HG03432 (cell line): ENCODE measurements around the gene CRYZL1.
"Not testable (repeated sequence)": the region's sequence is repeated elsewhere in the genome, so short reads cannot be mapped to it uniquely, and the experiment has no call there.

Source experiments
- ATAC-seq: cut with Tn5 transposase; IDR thresholded peaks from one replicate; pipeline ENCODE4 v1.9.1; 2021; ENCODE audit warnings: mild to moderate bottlenecking, moderate library complexity; ENCODE audit not compliant: unreplicated experiment

Gene CRYZL1

GRCh38 chr21:33641352-33642026 lies at the start of gene CRYZL1:
Gene CRYZL1, minus strand, starts transcription at chr21:33641741. Its CDS starts 10,190 bp downstream, at chr21:33631551.
- ATAC-seq: peak; percentile 87

- no peak for ATAC-seq
These were observed 49.3 kb upstream of the CRYZL1 start for GRCh38 chr21:33690874-33691273.

DNA sequence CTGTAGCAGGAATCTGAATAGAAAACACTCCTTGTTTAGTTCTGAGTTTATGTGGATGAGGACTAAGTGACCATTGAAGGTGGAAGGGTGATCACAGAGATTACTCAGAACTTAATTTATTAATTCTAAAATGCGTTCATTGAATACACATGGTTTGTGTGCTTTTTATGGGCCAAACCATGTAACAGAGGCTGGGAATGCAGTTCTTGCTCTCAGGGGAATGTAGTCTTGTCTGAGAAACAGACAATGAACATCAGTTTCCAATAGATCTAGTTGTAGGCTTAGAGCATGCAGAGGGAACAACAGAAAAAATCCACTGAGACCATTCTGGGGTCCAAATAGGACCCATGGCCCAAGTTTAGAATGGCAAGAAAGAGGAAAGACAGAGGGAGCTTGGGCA lies 46.8 kb upstream of the CRYZL1 start:
- no peak for ATAC-seq

- ATAC-seq: no peak
These were observed 46.1 kb upstream of the CRYZL1 start for GRCh38 chr21:33687634-33688033.

GRCh38 chr21:33686386-33686785 lies 44.8 kb upstream of the CRYZL1 start:
- ATAC-seq: no peak

GRCh38 chr21:33685613-33686197 lies 44.2 kb upstream of the CRYZL1 start:
- no peak for ATAC-seq

- ATAC-seq: no peak
These were observed 43.5 kb upstream of the CRYZL1 start for GRCh38 chr21:33684923-33685560.

GRCh38 chr21:33684068-33684467 lies 42.5 kb upstream of the CRYZL1 start:
- no peak for ATAC-seq

DNA sequence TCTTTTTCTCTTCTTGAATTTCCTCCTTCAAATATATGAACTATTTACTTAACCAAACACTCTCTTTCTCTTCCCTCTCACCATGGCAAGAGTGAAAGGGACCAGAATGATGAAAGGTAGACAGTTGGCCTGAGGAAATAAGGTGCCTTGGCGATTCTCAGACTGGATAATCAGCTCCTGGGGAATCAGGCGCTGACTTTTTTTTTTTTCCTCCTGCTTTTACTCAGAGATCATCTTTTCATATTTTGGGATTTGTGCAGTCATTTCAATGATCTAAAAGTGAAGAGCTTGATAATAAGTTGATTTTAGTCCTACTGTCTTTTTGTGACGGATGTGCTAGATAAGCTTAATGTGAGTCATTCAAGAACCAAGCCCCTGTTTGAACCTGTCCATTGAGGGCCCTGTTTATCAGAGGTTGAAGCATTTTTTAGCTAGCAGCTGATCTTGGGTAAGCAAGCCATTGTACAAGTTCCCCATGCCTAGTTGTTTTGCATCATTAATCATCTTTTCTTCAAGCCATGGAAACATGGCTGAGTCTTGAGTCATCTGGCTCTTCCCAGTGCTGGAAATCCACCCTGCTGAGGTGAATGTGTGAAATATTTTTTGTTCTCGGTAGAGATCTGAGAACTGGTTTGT lies 41.6 kb upstream of the CRYZL1 start:
- ATAC-seq: no peak

- ATAC-seq: no peak
These were observed 39.3 kb upstream of the CRYZL1 start for GRCh38 chr21:33680870-33681269.

DNA sequence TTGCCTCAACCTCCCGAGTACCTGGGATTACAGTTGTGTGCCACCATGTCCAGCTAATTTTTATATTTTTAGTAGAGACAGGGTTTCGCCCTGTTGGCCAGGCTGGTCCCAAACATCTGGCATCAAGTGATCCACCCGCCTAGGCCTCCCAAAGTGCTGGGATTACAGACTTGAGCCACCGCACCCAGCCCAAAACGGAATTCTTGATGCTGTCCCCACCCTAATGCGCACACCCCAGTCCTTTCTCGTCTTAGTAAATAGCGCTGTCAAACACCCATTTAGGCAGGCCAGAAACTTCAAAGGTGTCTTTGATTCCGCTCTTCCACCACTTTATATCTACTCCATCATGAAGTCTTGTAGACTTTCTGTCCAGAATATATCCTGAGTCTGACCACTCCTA lies 35.9 kb upstream of the CRYZL1 start:
- ATAC-seq: no peak

DNA sequence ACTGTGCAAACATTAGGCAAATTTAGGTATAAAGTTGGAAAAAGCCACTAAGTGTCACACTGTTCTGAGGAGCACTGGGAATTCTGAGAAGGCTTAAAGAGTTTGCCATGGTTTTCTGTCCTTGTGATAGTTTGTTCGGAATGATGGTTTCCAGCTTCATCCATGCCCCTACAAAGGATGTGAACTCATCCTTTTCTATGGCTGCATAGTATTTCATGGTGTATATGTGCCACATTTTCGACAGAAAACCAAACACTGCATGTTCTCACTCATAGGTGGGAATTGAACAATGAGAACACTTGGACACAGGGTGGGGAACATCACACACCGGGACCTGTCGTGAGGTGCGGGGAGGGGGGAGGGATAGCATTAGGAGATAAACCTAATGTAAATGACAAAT lies 35.1 kb upstream of the CRYZL1 start:
- not testable (repeated sequence) for ATAC-seq

DNA sequence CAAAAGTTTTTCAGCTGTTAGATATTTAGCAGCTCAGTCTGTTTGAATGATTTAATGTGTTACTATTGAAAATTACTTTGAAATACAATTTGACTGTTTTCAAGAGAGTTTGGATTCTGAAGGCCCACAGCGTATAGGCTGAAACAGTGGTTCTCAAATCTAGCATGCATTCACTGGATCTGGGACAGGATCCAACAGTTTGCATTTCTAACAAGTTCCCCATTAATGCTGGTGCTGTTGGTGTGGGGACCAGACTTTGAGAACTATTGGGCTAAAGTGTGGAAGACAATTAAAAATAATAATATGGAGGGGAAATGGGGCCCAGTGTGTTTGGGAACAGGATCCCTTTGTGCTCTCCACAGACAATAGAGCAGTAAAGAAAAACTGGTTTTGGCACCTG lies 32.7 kb upstream of the CRYZL1 start:
- no peak for ATAC-seq

GRCh38 chr21:33673473-33673872 lies 31.9 kb upstream of the CRYZL1 start:
- ATAC-seq: no peak

DNA sequence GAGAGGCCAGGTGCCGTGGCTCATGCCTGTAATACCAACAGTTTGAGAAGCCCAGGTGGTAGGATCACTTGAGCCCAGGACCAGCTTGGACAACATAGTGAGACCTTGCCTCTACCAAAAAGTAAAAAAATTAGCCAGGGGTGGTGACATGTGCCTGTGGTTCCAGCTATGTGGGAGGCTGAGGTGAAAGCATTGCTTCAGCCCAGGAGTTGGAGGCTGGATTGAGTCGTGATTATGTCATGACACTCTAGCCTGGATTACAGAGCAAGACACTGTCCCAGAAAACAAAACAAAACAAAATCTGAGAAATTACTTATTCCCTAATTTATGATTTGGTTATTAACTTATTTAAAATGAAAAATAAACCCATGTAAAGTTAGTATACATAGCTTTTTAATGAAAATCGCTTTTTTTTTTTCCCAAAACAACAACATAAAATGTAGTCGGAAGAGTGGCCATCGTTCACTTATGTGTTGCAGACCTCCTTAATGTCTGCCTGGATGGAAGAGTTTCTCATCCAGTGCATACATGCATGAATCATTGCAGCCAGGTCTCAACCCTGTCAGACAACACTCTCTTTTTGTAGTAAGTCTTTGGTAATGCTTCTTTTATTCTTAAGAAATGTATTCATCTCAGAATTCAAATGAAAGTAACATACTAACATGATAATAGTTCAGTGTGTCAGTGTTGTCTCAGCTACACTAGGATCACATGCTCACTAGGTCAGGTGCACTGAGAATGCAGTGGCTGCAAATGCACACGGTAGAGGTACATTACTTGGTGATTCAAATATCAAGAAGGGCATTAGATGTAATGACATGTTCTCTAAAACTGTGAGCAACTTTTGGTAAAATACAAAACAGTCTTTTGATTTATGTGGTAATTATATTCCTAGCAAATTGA lies 28.8 kb upstream of the CRYZL1 start:
- no peak for ATAC-seq

- no peak for ATAC-seq
These were observed 27.1 kb upstream of the CRYZL1 start for GRCh38 chr21:33668620-33669019.

DNA sequence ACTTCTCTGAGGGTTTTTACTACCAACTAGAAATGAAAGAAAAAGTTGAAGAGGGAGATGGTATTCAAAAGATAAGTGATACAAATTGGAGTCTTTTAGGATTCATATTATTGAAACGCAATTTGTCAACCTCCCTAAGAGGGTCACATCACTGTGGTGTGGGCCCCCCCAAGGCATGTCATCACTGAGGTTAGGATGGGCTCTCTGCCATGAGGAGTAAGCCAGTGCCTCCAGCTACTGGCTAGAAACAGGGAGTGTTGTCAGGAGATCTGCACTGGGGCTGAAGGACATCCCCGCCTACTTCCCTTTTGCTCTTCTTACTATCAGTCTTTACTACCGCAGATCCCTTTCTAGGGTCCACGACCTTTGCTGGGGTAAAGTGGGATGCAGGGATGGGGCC lies 26.6 kb upstream of the CRYZL1 start:
- no peak for ATAC-seq

GRCh38 chr21:33667636-33668035 lies 26.1 kb upstream of the CRYZL1 start:
- no peak for ATAC-seq

DNA sequence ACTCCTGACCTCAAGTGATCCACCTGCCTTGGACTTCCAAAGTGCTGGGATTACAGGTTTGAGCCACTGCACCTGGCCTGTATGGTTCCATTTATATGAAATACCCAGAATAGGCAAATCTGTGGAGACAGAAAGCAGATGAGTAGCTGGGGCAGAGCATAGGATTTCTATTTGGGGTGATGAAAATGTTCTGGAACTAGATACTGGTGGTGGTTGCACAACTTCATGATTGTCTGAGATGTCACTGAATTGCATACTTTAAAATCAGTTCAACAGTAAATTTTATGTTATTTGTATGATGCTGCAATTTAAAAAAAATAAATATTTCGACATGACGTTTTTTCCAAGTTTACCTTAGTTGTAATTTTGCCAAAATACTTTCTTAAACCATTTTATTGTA lies 24.6 kb upstream of the CRYZL1 start:
- ATAC-seq: no peak

- ATAC-seq: no peak
These were observed 22.6 kb upstream of the CRYZL1 start for GRCh38 chr21:33664135-33664534.

DNA sequence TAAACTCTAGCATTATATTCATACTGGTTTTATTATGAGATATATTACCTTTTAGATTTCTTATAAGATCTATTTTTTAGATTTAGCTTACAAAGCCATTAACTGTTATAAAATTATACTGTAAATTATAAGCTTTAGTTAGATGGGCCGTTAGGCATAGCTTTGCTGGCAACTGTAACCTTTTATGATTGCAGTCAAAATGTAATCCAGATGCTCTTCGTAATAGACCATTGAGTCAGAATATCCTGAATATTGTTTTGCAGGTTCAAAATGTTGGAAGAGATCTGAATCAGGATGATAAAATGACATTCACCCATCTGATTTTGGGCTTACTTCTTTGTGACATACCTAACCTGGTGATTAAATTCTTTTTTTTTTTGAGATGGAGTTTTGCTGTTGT lies 21.7 kb upstream of the CRYZL1 start:
- ATAC-seq: no peak
